ENCODE measurements around the gene OR11H1.
"Not testable (repeated sequence)": the region's sequence is repeated elsewhere in the genome, so short reads cannot be mapped to it uniquely, and the experiment has no call there.

OR11H1 gene, protein sequence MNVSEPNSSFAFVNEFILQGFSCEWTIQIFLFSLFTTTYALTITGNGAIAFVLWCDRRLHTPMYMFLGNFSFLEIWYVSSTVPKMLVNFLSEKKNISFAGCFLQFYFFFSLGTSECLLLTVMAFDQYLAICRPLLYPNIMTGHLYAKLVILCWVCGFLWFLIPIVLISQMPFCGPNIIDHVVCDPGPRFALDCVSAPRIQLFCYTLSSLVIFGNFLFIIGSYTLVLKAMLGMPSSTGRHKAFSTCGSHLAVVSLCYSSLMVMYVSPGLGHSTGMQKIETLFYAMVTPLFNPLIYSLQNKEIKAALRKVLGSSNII

DNA sequence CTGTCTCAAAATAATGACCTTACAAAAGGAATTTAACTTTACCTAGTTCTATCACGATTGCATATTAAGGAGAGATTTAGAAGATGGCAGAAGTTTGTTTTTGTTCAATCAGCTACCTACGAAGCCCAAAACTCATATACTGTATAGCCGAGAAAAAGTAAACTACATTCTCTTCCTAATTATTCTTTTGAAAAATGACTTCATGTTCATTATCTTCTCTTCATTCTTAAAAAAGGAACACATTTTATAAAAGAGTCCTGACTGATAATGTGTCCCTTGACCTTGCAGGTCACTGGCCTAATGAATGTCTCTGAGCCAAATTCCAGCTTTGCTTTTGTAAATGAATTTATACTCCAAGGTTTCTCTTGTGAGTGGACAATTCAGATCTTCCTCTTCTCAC, at the start of gene OR11H1:
Gene OR11H1 (plus strand): TSS at position 301 of the 400 bp plus-strand sequence. CDS start 0 bp downstream, at position 301.
- H3K4me3 ChIP-seq (ENCODE audit: low read depth, low read length); DNase-seq (ENCODE audit: low read depth, low spot score); in situ Hi-C loops (cut with HindIII; ENCODE audit: low sequenced_read_pairs): not testable (repeated sequence)

DNA sequence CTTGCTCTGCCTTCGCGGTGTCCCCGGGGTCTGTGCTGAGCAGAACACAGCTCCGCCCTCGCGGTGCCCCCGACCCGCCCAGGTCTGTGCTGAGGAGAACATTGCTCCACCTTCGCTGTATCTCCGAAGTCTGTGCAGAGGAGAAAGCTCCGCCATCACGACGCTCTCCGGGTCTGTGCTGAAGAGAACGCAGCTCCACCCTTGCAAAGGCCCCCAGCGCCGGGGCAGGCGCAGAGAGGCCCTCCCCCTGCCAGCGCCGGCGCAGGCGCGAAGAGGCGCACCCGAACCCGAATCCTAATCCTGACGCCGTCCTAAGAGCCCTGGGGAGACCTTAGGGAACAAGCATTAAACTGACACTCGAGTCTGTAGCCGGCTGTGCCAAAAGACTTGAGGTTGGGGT, 18.0 kb upstream of the OR11H1 start:
- DNase-seq (ENCODE audit: low read depth, low spot score); H3K4me3 ChIP-seq (ENCODE audit: low read depth, low read length); in situ Hi-C loops (cut with HindIII; ENCODE audit: low sequenced_read_pairs): not testable (repeated sequence)

DNA sequence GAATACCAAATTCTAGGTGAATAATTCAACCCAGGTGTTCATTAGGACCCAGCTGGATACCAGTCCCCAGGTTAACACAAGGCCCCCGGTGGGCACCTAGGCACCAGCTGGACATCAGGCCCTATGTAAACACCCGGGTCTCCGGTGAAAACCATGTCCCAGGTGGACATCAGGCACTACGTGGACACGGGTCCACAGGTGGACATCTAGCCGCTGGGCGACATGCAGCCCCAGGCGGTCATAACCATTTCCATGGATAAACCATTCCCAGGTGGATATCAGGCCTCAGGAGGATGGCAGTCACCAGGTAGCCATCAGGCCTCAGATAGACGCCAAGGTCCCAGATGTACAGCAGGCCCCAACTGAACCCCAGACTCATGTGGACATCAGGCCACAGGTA, 12.1 kb upstream of the OR11H1 start:
- in situ Hi-C loops (cut with HindIII; ENCODE audit: low sequenced_read_pairs); DNase-seq (ENCODE audit: low read depth, low spot score); H3K4me3 ChIP-seq (ENCODE audit: low read depth, low read length): not testable (repeated sequence)

DNA sequence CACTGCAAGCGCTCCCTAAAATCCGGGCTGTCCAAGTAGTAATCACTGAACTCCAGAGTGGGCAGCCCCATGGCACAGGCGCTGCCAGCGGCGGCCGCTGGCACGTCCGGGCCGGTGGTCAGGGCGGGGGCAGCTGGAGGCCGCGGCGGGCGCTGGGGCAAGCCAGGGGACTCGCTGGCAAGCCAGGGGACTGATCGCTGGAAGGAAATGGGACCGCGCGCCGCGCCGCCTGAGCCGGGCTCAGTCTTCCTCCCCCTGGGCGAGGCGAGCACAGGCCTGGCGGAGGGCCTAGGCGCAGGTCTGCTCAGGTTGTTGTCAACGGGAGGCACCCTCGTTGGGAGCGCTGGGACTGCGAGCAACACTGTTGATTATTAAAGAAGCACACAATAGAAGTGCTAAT, 25.8 kb downstream of the OR11H1 start:
- in situ Hi-C loops (cut with HindIII; ENCODE audit: low sequenced_read_pairs); H3K4me3 ChIP-seq (ENCODE audit: low read depth, low read length): not testable (repeated sequence)

DNA sequence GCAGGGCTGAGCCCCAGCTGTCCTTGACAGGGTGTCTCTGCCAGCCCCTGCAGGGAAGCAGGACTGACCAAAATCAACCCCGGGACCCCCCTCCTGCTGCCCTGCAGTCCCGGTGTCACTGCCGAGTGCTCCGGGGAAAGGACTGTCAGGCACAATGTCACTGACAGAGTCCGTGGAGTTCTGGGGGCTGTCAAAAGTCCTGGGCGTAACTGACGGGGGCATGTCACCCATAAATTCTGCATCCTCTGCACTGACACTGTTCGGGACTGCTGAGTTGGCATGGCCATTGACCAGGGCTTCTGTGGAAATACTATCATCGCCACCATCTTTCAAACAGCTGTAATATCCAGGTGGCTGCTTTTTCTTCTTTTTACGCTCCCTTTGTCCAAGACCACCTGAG, 35.5 kb downstream of the OR11H1 start:
- H3K4me3 ChIP-seq (ENCODE audit: low read depth, low read length); in situ Hi-C loops (cut with HindIII; ENCODE audit: low sequenced_read_pairs); DNase-seq (ENCODE audit: low read depth, low spot score): not testable (repeated sequence)

More for the DNA sequence above, 25.8 kb downstream of the OR11H1 start:
- not testable (repeated sequence) for DNase-seq (ENCODE audit: low read depth, low spot score)

DNA sequence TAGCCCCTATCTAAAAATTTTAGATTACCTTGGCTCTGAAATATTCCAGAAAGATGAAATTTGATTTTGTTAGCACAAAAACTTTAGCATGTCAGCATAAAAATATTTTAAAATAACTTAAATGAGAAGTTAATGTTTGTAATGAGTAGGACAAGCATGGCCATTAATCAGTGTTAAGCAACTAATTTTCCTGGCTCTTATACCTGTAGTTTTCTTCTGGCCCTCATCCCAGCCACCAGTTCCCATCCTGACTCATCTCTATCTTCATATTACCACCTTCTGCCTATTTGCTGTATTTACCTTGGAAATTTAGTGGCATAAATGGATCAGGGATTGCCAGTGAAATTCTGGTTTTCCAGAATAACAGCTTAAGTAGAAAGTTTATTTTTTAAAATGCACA, 37.1 kb downstream of the OR11H1 start:
- DNase-seq (ENCODE audit: low read depth, low spot score); in situ Hi-C loops (cut with HindIII; ENCODE audit: low sequenced_read_pairs); H3K4me3 ChIP-seq (ENCODE audit: low read depth, low read length): not testable (repeated sequence)
